ENCODE measurements around the gene NREP.

DNA sequence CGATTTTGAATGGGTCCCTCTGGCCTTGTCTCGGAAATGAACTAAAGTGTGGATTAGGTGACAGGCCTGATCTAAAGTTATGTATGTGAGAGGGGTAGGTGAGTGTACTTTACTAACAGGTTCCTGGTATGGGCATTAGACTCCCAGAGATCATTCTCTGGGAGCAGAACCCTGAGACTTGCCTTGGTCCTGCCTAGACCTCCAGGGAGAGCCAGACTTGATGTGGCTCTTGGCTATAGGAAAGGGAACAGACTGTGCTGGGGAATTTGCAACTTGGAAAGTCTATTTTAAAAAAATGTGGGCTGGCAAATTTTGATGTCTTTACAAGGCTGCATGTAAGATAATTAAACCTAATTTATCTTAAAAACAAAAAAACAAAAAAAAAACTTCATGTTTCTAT is 49.8 kb upstream of the NREP start:
- TF ChIP-seq EZH2phosphoT487 (IDR thresholded peaks at IDR 0.05; ENCODE audit: low read depth) (no peak), CTCF (IDR thresholded peaks at IDR 0.05; ENCODE audit: low read depth, low read length) (no peak)
